ENCODE results near the gene TNRC18. TPM values are rescaled to one million over a fixed set of nuclear protein-coding genes. Genes with fewer than 3 reads are reported as not detected.

TNRC18 gene
- total RNA-seq, 4 donors from 2014 or later, result 81.1 to 160 (median 104) TPM

DNA sequence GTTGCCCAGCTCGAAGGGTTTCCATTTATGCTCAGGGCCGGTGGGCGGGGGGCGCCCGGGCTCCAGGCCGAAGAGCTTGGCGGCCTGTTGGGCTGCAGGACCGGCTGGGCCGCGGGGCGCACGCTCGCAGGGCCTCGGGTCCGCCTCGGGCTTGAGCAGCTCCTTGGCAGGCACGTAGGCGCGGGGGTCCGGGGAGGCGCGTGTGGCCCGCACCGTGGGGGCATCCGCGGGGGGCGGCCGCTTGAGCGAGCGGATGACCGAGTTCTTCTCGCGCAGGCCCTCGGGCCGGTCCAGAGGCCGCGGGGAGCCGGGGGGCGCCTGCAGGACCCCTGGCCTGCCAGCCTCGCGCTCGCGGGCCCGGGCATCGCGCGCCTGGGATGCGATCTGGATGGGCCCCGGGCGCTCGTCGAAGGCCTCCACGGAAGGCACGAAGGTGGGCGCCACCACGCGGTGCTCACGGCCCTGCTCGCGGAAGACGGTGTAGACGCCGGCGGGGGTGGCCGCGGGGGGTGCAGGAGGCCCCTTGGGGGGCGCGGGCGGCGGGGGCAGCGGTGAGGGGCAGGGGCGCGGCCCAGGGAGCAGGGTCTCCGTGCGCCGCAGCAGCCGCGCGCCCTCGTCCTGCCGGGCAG is 35.2 kb downstream of the TNRC18 start:
- Histone ChIP-seq H3K27ac (no peak overlapping the region), H3K9me3 (no peaks in the 10 kb centered on the region), H3K4me3 (no peak overlapping the region), H3K27me3 (no peaks in the 10 kb centered on the region), H3K4me1 (peaks cover 22% of the 10 kb centered on the region), H3K36me3 (peaks cover 89% of the 10 kb centered on the region)
- WGBS, result 93% methylated on average over 56 of the region's 81 CpGs
- DNase-seq (ENCODE audit: low spot score in 2 of 2), result no peak
- TF ChIP-seq POLR2A (IDR thresholded peaks at IDR 0.05) (no peak), POLR2AphosphoS5 (IDR thresholded peaks at IDR 0.05) (no peak), EP300 (IDR thresholded peaks at IDR 0.05) (no peak)
- TF ChIP-seq, protein P1, sequence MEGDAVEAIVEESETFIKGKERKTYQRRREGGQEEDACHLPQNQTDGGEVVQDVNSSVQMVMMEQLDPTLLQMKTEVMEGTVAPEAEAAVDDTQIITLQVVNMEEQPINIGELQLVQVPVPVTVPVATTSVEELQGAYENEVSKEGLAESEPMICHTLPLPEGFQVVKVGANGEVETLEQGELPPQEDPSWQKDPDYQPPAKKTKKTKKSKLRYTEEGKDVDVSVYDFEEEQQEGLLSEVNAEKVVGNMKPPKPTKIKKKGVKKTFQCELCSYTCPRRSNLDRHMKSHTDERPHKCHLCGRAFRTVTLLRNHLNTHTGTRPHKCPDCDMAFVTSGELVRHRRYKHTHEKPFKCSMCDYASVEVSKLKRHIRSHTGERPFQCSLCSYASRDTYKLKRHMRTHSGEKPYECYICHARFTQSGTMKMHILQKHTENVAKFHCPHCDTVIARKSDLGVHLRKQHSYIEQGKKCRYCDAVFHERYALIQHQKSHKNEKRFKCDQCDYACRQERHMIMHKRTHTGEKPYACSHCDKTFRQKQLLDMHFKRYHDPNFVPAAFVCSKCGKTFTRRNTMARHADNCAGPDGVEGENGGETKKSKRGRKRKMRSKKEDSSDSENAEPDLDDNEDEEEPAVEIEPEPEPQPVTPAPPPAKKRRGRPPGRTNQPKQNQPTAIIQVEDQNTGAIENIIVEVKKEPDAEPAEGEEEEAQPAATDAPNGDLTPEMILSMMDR (IDR thresholded peaks at IDR 0.05), result no peak

DNA sequence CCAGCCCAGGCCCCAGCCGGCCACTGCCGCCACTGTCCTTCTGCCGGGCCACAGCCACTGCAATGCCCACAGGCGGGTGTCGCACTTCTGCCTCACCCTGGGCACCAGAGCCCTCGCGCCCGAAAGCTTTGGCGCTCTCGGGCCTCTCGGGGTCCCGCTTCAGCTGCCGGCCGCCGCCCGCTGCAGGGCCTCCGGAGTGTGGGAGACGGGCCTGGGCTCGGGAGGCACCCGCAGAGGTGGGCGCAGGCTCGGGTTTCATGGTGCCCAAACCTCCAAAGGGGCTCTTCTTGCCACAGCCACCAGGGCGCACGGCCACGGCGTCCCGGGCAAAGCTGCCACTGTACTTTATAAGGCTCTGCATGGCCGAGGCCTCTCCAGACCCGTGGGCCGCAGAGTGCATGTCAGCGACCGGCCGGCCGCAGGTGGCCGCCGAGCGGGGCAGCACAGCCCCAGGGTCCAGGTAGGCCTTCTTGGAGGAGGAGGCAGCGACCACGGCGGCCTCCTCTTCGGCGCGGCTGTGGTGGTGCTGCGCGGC is 35.9 kb downstream of the TNRC18 start:
- TF ChIP-seq POLR2A (IDR thresholded peaks at IDR 0.05), result no peak
- TF ChIP-seq, protein P1 (IDR thresholded peaks at IDR 0.05), result no peak
- no peak for TF ChIP-seq EP300 (IDR thresholded peaks at IDR 0.05)
- no peak for TF ChIP-seq POLR2AphosphoS5 (IDR thresholded peaks at IDR 0.05)
- WGBS, result 93% methylated on average over 8 of the region's 45 CpGs
- H3K9me3 ChIP-seq, result no peaks in the 10 kb centered on the region

DNA sequence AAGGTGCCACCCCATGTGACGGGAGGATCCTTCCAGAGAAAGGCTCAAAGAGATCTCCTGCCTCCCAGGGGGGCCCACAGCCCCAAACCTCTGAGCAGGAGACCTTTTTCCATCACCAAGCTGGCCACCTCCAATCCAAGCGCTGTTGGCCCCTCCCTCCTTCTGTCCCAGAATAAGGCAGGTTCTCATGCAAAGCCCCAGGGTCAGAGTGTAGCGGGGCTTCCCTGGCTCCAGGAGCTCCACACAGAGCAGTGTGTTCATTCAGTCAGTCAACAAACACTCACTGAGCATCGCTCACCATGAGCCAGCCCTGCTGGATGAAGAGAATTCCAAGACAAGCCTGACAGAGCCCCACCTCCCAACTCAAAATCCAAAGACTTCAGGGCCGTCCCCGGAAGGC is 39.0 kb downstream of the TNRC18 start:
- WGBS, result 64% methylated on average over 5 of the region's 6 CpGs
- Histone ChIP-seq H3K27ac (no peak overlapping the region), H3K36me3 (peaks cover 51% of the 10 kb centered on the region), H3K27me3 (no peaks in the 10 kb centered on the region), H3K9me3 (no peaks in the 10 kb centered on the region), H3K4me3 (no peak overlapping the region), H3K4me1 (peaks cover 42% of the 10 kb centered on the region)
- DNase-seq (ENCODE audit: low spot score in 2 of 2), result no peak
- TF ChIP-seq POLR2AphosphoS5 (IDR thresholded peaks at IDR 0.05) (no peak), POLR2A (IDR thresholded peaks at IDR 0.05) (no peak)

More for the DNA sequence above, 35.9 kb downstream of the TNRC18 start:
- H3K27ac ChIP-seq, result no peak overlapping the region
- peaks cover 83% of the 10 kb centered on the region for H3K36me3 ChIP-seq
- H3K4me1 ChIP-seq, result peaks cover 28% of the 10 kb centered on the region
- H3K4me3 ChIP-seq, result no peak overlapping the region
- no peaks in the 10 kb centered on the region for H3K27me3 ChIP-seq
- no peak for DNase-seq (ENCODE audit: low spot score in 2 of 2)

DNA sequence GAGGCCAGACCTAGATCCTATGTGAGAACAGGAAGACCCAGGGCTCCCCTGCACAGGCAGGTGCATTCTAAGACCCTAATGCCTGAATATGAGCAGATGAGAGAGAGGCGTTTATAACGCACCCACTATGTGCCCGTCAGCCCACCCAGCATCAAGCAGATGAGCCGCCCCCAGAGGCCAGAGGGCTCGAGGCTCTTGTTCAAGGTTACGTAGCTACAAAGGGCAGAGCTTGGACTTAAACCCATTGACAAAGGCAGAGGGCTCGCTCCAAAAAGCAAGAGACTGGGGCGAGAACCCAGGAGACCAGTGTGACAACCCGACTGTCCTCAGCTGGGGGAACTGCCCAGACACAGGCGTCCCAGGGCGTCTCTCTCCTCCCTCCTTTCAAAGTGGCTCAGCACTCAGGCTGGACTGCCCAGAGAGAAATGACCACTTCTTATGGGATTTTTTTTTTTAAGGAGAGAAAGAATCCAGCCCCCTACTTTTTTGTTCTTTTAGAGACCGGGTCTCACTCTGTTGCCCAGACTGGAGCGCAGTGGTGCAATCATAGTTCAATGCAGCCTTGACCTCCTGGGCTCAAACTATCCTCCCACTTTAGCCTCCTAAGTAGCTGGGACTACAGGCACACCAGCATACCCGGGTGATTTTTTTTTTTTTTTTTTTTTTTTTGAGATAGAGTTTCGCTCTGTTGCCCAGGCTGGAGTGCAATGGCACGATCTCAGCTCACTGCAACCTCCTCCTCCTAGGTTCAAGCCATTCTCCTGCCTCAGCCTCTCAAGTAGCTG is 40.1 kb downstream of the TNRC18 start:
- no peak overlapping the region for H3K27ac ChIP-seq
- H3K9me3 ChIP-seq, result no peaks in the 10 kb centered on the region
- TF ChIP-seq EP300 (IDR thresholded peaks at IDR 0.05) (no peak), POLR2A (IDR thresholded peaks at IDR 0.05) (no peak), POLR2AphosphoS5 (IDR thresholded peaks at IDR 0.05) (no peak)
- TF ChIP-seq, protein P1 (IDR thresholded peaks at IDR 0.05), result no peak
- H3K4me1 ChIP-seq, result peaks cover 42% of the 10 kb centered on the region
- DNase-seq (ENCODE audit: low spot score in 2 of 2), result no peak
- H3K27me3 ChIP-seq, result no peaks in the 10 kb centered on the region
- H3K4me3 ChIP-seq, result no peak overlapping the region
- whole genome bisulfite sequencing, result 67% methylated on average over 12 of the region's 16 CpGs
- peaks cover 40% of the 10 kb centered on the region for H3K36me3 ChIP-seq

DNA sequence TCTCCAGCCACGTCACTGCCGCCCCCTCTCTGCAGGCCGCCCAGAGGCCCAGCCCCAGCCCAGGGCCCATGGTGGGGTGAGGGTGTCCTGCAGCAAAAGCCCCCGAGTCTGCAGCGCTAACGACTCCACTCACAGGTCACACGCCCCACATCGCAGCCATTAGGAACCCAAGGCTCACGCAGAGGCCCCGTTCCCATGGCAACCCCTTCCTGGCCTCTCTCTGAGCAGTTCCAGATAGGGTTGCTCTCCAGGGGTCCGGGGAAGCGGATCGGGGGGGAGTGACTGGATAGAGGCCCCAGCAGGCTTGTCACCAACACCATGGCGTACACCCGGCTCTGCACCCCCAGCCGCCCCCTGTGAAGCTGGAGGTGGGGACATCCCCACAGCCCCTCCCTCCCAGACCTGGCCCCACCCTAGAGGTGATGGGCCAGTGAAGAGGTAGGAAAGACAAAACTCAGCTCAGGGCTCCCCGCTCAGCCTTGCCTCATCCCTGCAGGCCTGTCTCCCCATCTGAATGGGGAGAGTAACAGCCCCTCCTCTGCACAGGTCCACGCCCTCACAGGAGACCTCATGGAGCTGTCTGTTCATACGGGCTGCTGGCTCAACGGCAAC is 41.2 kb downstream of the TNRC18 start:
- Histone ChIP-seq H3K9me3 (no peaks in the 10 kb centered on the region), H3K27me3 (no peaks in the 10 kb centered on the region), H3K36me3 (peaks cover 35% of the 10 kb centered on the region), H3K4me1 (peaks cover 42% of the 10 kb centered on the region), H3K27ac (no peak overlapping the region), H3K4me3 (no peak overlapping the region)
- DNase-seq (ENCODE audit: low spot score in 2 of 2), result no peak
- 59% methylated on average over 13 of the region's 20 CpGs for WGBS
- TF ChIP-seq, protein P1 (IDR thresholded peaks at IDR 0.05), result no peak
- TF ChIP-seq POLR2AphosphoS5 (IDR thresholded peaks at IDR 0.05) (no peak), POLR2A (IDR thresholded peaks at IDR 0.05) (no peak), EP300 (IDR thresholded peaks at IDR 0.05) (no peak)

Data from suprapubic skin (tissue), 4 donors.